Nucleus accumbens (tissue), 56 donors: ENCODE measurements around the gene SH3PXD2A.
A peak's percentile ranks its signal among the peaks of the same experiment; 100 is the strongest.

ENCODE experiments used
- DNase-seq, 56 donors: peaks; one replicate each; lab custom pipeline; 2025; lab: John Stamatoyannopoulos, UW

Gene SH3PXD2A

DNA sequence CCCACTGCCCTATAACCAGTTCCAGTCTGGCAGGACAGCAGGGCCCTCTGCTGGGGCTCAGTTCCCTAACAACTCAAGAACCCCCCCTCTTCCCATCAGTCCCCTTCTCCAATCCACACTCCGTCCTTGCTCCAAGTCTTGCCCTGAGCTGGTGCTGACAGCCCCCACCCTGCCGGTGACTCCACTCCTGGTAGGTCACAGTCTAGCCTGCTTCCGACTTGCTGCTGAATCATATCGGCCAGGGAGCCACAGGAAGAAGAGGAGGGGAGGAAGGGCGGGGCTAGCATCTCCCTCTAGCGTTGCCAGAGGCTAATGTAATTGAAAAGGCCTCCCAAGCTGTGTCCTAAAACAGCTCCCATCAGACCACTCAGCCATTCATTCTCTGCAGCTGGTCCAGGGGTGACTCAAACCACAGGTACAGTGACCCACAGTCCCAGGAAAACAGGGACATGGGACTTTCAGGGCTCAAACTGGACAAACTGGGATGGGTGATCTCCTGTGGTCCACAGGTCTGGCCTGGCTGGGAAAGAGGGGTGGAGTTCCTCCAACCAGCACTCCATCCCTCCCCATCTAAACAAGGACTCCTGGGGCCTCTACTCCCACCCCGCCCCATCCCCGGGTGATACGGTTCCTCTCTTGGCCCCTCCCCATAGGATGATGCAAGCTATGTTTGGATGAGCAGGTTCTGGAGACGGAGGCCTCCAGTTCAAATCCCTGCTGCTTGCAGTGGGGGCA, 158.8 kb downstream of the SH3PXD2A start:
- peak in 27 of 56 donors; percentile 14 to 71 (median 40) for DNase-seq

DNA sequence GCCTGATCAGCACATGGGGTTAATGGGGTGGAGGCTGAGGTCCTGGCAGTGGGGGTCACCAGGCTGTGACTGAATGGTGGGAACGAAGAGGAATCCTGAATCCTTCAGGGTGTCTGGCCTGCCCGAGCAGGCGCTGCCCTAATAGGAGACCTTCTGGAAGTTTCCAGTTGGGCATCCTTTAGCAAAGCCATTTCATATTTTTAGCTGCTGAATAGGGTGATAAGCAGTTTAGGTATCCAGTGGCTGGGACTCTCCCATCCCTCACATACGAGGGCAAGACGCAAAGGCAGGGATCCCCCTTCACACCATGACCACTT, 159.3 kb downstream of the SH3PXD2A start:
- no peak for DNase-seq

GRCh38 chr10:103695584-103696005, 159.8 kb downstream of the SH3PXD2A start:
- no peak for DNase-seq

DNA sequence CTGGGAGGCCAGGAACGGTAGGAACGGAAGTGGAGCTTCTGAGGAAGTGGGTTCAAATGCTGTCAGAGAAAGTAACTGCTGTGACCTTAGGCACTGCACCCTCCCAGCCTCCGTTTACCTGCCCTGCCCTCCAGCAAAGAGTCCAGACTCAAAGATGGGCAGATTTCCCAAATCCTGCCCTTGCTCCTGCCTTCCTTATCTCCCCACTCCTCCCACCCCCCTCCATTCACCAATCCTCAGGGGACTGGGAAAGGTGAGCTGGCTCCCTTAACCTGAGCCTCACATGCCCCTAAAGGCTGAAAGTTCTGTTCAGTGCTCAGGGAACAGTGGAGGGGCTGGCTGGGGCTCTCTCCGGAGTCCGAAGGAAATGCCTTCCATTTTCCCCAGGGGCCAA, 161.6 kb downstream of the SH3PXD2A start:
- DNase-seq, result no peak

DNA sequence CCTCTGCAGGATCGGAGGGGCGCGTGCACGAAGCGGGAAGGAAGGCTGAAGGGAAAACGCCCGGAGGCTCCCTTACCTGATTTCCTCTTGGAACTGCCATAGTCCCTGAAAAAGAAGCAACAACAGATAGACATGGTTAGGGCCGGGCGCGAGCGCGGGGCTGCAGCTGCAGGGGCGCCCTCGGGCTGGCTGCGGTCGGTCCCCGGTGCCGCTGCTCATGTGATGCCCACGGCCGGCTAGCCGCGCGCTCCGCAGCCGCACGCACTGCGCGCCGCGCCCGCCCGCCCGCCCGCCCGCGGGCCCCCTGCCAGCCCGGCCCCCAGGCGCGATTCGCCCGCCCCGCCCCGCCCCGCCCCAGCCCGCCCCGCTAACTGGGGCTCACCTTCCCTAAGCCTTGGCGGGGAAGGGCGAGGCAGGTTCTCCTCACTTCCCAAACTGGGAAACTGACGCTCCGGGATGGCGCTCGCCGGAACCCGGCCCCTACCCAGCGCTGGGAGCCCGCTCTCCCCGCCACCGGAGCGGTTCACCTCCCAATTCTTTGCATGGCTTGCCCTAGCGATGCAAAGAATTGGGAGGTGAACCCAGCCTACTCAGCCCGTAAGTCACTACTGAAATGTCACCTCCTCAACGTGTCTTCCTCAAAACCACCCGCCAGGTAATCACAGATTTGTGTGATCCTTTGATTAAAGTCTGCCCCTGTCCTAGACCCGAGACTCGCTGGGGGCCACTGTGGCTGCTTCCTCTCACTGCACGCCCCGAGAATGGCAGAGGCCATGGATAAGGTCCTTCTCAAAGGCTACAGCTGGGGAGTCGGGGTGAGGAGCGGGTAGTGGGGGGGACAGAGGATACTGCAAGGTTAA, 162.2 kb downstream of the SH3PXD2A start:
- peak in 29 of 56 donors; percentile 22 to 69 (median 45) for DNase-seq

DNA sequence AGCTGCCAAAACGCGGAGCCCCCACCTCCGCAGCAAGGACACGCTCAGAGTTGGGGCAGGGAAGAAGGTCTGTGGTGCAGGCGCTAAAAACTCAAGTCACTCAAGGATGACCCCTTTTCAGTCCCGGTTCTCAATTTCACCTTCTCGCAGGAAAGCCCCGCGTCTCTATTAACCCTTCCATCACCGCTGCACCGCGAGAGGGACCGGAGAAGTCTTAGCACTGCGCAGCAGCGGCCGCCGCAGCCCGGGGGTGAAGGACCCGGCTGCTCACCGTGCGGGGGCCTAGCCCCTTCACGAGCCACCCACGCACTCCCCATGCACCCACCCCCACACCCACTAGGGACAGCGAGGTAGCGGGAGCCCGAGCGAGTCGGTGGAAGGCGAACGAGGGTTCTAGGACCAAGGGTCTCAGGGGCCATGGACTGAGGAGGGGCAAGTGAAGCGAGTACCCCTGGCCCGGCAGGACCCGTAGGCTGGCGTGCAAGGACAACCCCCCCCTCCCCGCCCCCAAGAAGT, 162.9 kb downstream of the SH3PXD2A start:
- peak in 3 of 56 donors; percentile 24 to 51 (median 49) for DNase-seq

DNA sequence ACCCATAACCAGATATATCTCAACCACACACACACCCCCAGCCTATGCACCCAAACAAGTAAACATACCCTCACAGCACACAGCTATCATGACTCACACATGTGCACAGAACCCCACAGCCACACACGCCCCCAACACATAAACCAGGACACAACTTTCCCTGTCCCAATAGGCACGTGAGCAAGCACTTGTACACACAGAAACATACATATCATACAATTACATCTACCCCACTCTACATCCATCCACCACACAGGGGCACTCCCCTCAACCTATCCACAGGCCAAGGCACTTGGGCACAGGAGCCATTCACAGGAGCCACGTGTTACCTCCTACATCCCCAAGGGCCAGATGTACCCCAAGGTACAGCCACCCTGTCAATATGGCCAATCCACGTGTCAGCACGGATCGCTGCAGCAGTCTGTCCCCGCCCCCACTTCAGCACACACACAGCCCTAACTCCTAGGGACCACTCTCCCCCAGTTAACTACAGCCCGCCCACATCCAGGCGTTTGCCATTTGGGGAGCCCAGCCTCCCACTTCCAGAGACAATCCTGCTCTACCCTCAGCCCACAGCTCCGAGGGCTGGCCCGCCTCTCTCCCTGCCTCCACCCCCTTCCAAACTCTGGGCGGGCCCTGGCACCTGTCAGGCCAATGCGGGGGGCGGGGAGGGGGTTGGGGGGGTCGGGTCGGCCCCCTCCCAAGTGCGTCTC, 163.5 kb downstream of the SH3PXD2A start:
- peak in 12 of 56 donors; percentile 14 to 74 (median 36) for DNase-seq

- peak in 2 of 56 donors; percentile 35 to 38 for DNase-seq
These were observed 164.1 kb downstream of the SH3PXD2A start for GRCh38 chr10:103691267-103691666.

DNA sequence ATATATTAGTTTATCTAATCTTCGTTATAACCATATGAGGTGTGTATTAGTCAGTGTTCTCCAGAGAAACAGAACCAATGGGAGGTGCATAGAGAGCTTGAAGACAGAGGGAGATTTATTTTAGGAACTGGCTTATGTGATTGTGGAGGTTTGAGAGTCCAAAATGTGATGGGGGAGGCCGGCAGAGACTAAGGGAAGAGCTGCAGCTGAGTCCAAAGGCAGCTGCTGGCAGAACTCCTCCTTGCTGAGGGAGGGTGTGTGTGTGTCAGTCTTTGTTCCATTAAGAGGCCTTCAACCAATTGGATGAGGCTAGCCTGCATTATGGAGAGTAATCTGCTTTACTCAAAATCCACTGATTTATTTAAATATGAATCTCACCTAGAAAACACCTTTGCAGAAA, 165.1 kb downstream of the SH3PXD2A start:
- peak in 31 of 56 donors; percentile 4 to 66 (median 42) for DNase-seq

- no peak for DNase-seq
These were observed 166.9 kb downstream of the SH3PXD2A start for GRCh38 chr10:103688491-103688890.

DNA sequence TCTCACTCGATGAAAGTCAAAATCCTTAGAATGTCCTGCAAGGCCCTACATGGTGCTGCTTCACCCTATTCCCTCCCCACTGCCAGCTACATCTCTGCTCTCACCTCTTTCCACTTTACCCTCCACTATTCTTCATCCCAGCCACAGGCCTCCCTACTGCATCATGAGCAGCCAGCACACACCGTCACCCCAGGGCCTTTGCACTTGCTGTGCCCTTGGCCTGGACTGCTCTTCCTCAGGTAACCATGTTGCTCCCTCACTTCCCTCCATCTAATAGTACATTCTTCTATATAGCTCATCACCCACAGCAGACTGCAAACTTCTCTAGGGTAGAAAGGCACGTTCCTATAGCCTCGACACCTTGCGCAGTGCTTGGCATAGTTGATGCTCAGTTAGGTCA, 167.7 kb downstream of the SH3PXD2A start:
- no peak for DNase-seq

DNA sequence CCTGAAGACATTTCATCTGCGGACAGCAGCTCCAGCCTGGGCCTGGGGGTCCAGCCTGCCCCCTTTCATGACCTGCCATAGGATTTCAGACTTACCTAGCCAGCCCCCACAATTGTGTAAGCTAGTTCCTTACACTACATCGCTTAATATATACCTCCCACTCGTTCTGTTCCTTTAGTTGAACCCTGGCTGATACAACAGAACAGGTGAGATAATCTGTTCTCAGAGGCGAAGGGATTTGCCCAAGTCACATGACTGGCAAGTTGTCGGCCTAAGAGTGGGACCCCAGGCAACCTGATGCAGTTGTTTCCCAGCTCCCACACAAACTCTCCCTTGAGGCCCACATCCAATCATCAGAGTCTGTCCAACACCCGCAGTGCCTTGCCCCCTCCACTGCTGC, 168.2 kb downstream of the SH3PXD2A start:
- DNase-seq, result no peak

GRCh38 chr10:103685880-103686669, 169.3 kb downstream of the SH3PXD2A start:
- peak in 50 of 56 donors; percentile 33 to 89 (median 67) for DNase-seq

DNA sequence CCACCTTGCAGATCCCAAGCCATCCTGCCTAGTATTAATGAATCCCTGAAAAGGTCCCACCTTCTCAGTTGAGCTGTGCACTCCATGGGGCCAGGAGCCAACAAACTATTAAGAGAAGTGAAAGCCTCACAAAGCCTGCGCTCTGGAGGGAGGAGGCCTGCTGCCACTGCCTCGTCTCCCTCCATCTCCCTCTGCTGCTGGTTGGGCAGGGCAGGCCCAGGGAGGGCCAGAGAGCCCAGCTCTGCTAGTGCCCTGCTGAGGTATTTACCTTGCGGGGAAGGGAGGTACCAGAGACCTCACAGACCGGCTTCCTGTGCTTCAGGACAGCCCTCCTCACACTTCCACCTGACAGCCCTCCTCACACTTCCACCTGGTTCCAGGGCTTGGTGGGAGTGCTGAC, 171.5 kb downstream of the SH3PXD2A start:
- DNase-seq, result no peak

- DNase-seq, result no peak
These were observed 172.7 kb downstream of the SH3PXD2A start for GRCh38 chr10:103682631-103683030.

GRCh38 chr10:103681617-103682399, 173.6 kb downstream of the SH3PXD2A start:
- DNase-seq, result no peak

GRCh38 chr10:103680869-103681236, 174.5 kb downstream of the SH3PXD2A start:
- DNase-seq, result no peak

DNA sequence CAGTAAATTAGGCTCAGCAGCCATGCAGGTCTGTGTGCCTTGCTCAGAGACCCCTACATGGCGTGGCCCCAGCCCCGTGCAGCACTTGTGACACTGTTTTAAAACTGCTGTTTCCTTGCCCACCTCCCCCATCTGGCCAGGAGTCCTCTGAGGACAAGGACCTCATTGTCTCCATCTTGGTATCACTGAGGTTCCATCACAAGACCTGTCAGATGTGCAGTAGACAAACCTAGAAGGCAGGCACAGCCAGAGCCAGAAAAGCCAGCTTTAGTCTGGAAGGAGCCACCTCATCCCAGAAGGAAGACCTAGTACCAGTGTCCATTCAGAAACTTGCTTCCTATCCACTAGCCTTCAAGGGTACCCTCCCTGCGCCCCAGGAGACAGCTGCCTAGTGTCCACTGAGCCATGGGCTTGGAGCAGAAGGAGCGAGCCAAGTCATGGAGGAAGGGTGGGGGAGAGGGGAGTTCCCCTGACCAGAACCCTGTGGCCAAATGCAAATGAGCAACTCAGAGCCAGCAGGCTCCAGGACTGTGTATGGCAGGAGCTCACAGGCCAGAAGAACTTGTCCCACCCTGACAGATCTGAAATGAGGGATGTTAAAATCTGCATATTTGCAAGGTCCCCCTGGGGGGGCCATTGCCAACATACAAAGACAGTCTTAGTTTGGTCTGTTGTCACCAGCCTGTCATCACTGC, 176.1 kb downstream of the SH3PXD2A start:
- DNase-seq, result peak in 13 of 56 donors; percentile 11 to 45 (median 20)

DNA sequence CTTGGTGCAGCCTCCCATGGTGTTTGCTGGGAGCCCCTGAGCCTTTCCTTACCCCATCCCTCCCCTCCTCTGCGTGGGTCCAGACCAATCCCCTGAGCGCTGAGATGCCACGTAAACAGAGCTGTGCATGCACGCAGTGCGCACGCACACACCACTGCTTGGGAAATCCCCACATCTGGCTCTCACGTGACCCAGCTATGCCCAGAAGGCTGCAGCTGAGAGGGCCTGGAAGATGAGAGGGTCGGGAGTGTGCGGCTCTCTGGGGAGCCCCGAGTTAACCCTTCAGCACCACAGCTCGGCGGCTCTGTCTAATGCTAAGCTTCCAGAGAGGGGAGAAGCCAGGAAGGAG, 177.2 kb downstream of the SH3PXD2A start:
- peak in 51 of 56 donors; percentile 22 to 87 (median 68) for DNase-seq
